ENCODE measurements around the gene LGALS1. TPM values are rescaled to one million over a fixed set of nuclear protein-coding genes. Genes with fewer than 3 reads are reported as not detected.
"Not testable (repeated sequence)": the region's sequence is repeated elsewhere in the genome, so short reads cannot be mapped to it uniquely, and the experiment has no call there.

Gene LGALS1
- polyA plus RNA-seq, 1 of the 3 experiments (the other 2 are of a cell fraction), result 12,045 TPM

GRCh38 chr22:37696260-37696656 is 20.8 kb downstream of the LGALS1 start:
- Histone ChIP-seq H3K36me3 (replicated peaks in 1 of 2; ENCODE audit: control insufficient read depth in 1 of 2, insufficient read depth in 2 of 2, low read length in 1 of 2) (peaks cover 13 to 22% of the 10 kb centered on the region in 2 experiments), H3F3A (replicated peaks; ENCODE audit: insufficient read depth) (peaks cover 21% of the 10 kb centered on the region), H3K4me2 (peak overlapping the region; percentile 89), H3K79me2 (ENCODE audit: insufficient read depth) (peaks cover 17% of the 10 kb centered on the region), H3K4me1 (ENCODE audit: control insufficient read depth in 1 of 2, insufficient read depth in 2 of 2, low read depth in 1 of 2, low read length in 1 of 2) (peaks cover 6 to 11% of the 10 kb centered on the region in 2 experiments; a peak in 2 of 4 replicates), H3K9ac (0 out of 2 replicates have a peak overlapping the region, but pooled peaks have one; percentile 11), H3K4me3 (ENCODE audit: low read depth in 2 of 2, low read length in 1 of 2) (peak overlapping the region; percentile 57 to 82), H3K27ac (ENCODE audit: low read depth in 2 of 2, low read length in 1 of 2) (peak overlapping the region; percentile 51 to 68)
- H3K9me2 ChIP-seq; H4K20me1 ChIP-seq (ENCODE audit: insufficient read depth); H2AFZ ChIP-seq (ENCODE audit: low read depth); H3K9me3 ChIP-seq; DNase-seq; H3K27me3 ChIP-seq (ENCODE audit: insufficient read depth): not testable (repeated sequence)
- WGBS (ENCODE audit: low lambda C conversion rate), result 47% methylated on average over 13 of the region's 13 CpGs
- ChIA-PET CTCF (interaction anchor here (0.6 to 6.2 kb wide), 15 partner anchors 7 to 96 kb away, joined by 3 to 65 read pairs (median 4); partner anchors contain the start of genes NOL12 and PDXP), POLR2A (interaction anchor here (1.1 to 1.6 kb wide), 2 partner anchors 15 to 35 kb away, joined by 3 to 4 read pairs; no protein-coding TSS in a partner anchor)

GRCh38 chr22:37696657-37697537 is 21.5 kb downstream of the LGALS1 start, which contains the start of gene TRIOBP:
TRIOBP (plus strand) TSS chr22:37697048; CDS start chr22:37701366, 4,318 bp downstream.
- Histone ChIP-seq H3F3A (replicated peaks; ENCODE audit: insufficient read depth) (peaks cover 21% of the 10 kb centered on the region), H3K9me2 (no peaks in the 10 kb centered on the region), H3K9me3 (no peaks in the 10 kb centered on the region), H3K27me3 (ENCODE audit: insufficient read depth) (no peaks in the 10 kb centered on the region), H2AFZ (ENCODE audit: low read depth) (peak within 1 kb of the TSS; percentile 86), H3K27ac (ENCODE audit: low read depth in 2 of 2, low read length in 1 of 2) (peak within 1 kb of the TSS; percentile 57 to 80), H3K4me1 (ENCODE audit: control insufficient read depth in 1 of 2, insufficient read depth in 2 of 2, low read depth in 1 of 2, low read length in 1 of 2) (peaks cover 6 to 11% of the 10 kb centered on the region in 2 experiments; a peak in 2 of 4 replicates), H3K4me2 (peak within 1 kb of the TSS; percentile 89), H4K20me1 (ENCODE audit: insufficient read depth) (no peaks in the 10 kb centered on the region), H3K4me3 (ENCODE audit: low read depth in 2 of 2, low read length in 1 of 2) (peak within 1 kb of the TSS; percentile 57 to 82), H3K36me3 (replicated peaks in 1 of 2; ENCODE audit: control insufficient read depth in 1 of 2, insufficient read depth in 2 of 2, low read length in 1 of 2) (peaks cover 10 to 15% of the 10 kb centered on the region in 2 experiments), H3K79me2 (ENCODE audit: insufficient read depth) (peaks cover 17% of the 10 kb centered on the region), H3K9ac (peak within 1 kb of the TSS; percentile 84)
- peak; percentile 95 for DNase-seq
- TF ChIP-seq NRF1 (IDR thresholded peaks at IDR 0.05; ENCODE audit: low read depth, low read length) (peak; percentile 31; the same call in 1 of the 2 replicates), CHD2 (IDR thresholded peaks at IDR 0.05; ENCODE audit: low read length, partially characterized antibody) (peak; percentile 68), PBX3 (IDR thresholded peaks at IDR 0.05) (0 out of 2 replicates have a peak, but pooled peaks have one; percentile 16), TAF1 (IDR thresholded peaks at IDR 0.05; ENCODE audit: borderline replicate concordance, low read depth, low read length) (peak; percentile 8; the same call in 1 of the 2 replicates), RFX5 (IDR thresholded peaks at IDR 0.05; ENCODE audit: low read length) (0 out of 2 replicates have a peak, but pooled peaks have one; percentile 45), POLR2AphosphoS5 (IDR thresholded peaks at IDR 0.05; ENCODE audit: low read depth, low read length) (peak; percentile 60; the same call in 1 of the 2 replicates), EP300 (IDR thresholded peaks at IDR 0.05; ENCODE audit: borderline replicate concordance in 1 of 2, low read depth in 1 of 2, low read length in 1 of 2) (peak in 1 of 2 experiments; percentile 24; a peak in 1 of 4 replicates), SMC3 (IDR thresholded peaks at IDR 0.05; ENCODE audit: low read depth, low read length) (peak; percentile 63), RAD21 (IDR thresholded peaks at IDR 0.05; ENCODE audit: low read length) (peak; percentile 64), CTCF (IDR thresholded peaks at IDR 0.05) (peak; percentile 61), RCOR1 (IDR thresholded peaks at IDR 0.05; ENCODE audit: low read length) (no peak), FOXM1 (IDR thresholded peaks at IDR 0.05; ENCODE audit: low read depth) (no peak), SIN3A (IDR thresholded peaks at IDR 0.05; ENCODE audit: borderline replicate concordance, low read depth, low read length) (peak; percentile 38; the same call in 1 of the 2 replicates), ELF1 (IDR thresholded peaks at IDR 0.05) (no peak), TCF12 (IDR thresholded peaks at IDR 0.05) (peak; percentile 5; the same call in 1 of the 2 replicates)
- ChIA-PET POLR2A (interaction anchor here (0.8 to 1.6 kb wide), 3 partner anchors 11 to 35 kb away, joined by 3 to 4 read pairs (median 4); partner anchors contain the start of gene NOL12), CTCF (interaction anchor here (0.6 to 6.2 kb wide), 28 partner anchors 8 to 154 kb away, joined by 3 to 65 read pairs (median 4); partner anchors contain the start of genes NOL12 and PDXP)
- 2% methylated on average over 18 of the region's 39 CpGs for WGBS (ENCODE audit: low lambda C conversion rate)
